Superior temporal gyrus (tissue), 1 donor: ENCODE results near the gene SULT2B1.
"Not testable (repeated sequence)": the region's sequence is repeated elsewhere in the genome, so short reads cannot be mapped to it uniquely, and the experiment has no call there.

Source experiments
- DNase-seq: peaks from one replicate; pipeline ENCODE4 v3.0.0-alpha.2; 2016; ENCODE audit errors: extremely low spot score

The SULT2B1 gene

GRCh38 chr19:48529156-48529555 lies 22.8 kb upstream of the SULT2B1 start:
- DNase-seq: no peak

GRCh38 chr19:48530066-48530720 lies 21.8 kb upstream of the SULT2B1 start:
- no peak for DNase-seq

GRCh38 chr19:48530770-48531169 lies 21.2 kb upstream of the SULT2B1 start:
- DNase-seq: no peak

- no peak for DNase-seq
Observed at GRCh38 chr19:48533770-48534169, 18.2 kb upstream of the SULT2B1 start.

GRCh38 chr19:48537541-48537940 lies 14.4 kb upstream of the SULT2B1 start:
- no peak for DNase-seq

- not testable (repeated sequence) for DNase-seq
Observed at GRCh38 chr19:48538057-48538456, 13.9 kb upstream of the SULT2B1 start.

- DNase-seq: peak; percentile 25
Observed at GRCh38 chr19:48539503-48540096, 12.4 kb upstream of the SULT2B1 start.

- DNase-seq: peak; percentile 12
Observed at GRCh38 chr19:48540110-48540509, 11.9 kb upstream of the SULT2B1 start.

- DNase-seq: no peak
Observed at GRCh38 chr19:48541813-48542212, 10.2 kb upstream of the SULT2B1 start.

GRCh38 chr19:48543121-48543710 lies 8.8 kb upstream of the SULT2B1 start:
- DNase-seq: no peak

- no peak for DNase-seq
Observed at GRCh38 chr19:48544856-48545750, 6.9 kb upstream of the SULT2B1 start.

GRCh38 chr19:48547722-48548121 lies 4.2 kb upstream of the SULT2B1 start:
- DNase-seq: no peak

- DNase-seq: no peak
Observed at GRCh38 chr19:48548253-48548911, 3.6 kb upstream of the SULT2B1 start.

- DNase-seq: no peak
Observed at GRCh38 chr19:48549380-48549779, 2.6 kb upstream of the SULT2B1 start.

GRCh38 chr19:48552406-48553322 lies 692 bp downstream of the SULT2B1 start:
- no peak for DNase-seq

- no peak for DNase-seq
Observed at GRCh38 chr19:48553676-48554384, 1.9 kb downstream of the SULT2B1 start.

GRCh38 chr19:48554385-48555091 lies 2.6 kb downstream of the SULT2B1 start:
- no peak for DNase-seq

GRCh38 chr19:48556163-48556562 lies 4.2 kb downstream of the SULT2B1 start:
- no peak for DNase-seq

GRCh38 chr19:48556825-48557224 lies 4.9 kb downstream of the SULT2B1 start:
- no peak for DNase-seq
